OCI-LY1 (cell line): ENCODE results near the gene ZXDC.

ENCODE experiments used
- EZH2 ChIP-seq: fragments of 200-600 bp; sonication (generic), shearing (Covaris generic); IDR thresholded peaks from 2 replicates; pipeline ENCODE4 v1.8.0; 2017; ENCODE audit warnings: borderline replicate concordance, mixed run types, mild to moderate bottlenecking, antibody characterized with exemption, low read length, moderate library complexity, mixed read lengths
- TF ChIP-seq, protein P1 (sequence below): fragments of 200-600 bp; sonication (generic), shearing (Covaris generic); IDR thresholded peaks from 2 replicates; pipeline ENCODE4 v1.5.1; 2017; ENCODE audit warnings: mild to moderate bottlenecking, antibody characterized with exemption, low read length, moderate library complexity, mixed read lengths

DNA sequence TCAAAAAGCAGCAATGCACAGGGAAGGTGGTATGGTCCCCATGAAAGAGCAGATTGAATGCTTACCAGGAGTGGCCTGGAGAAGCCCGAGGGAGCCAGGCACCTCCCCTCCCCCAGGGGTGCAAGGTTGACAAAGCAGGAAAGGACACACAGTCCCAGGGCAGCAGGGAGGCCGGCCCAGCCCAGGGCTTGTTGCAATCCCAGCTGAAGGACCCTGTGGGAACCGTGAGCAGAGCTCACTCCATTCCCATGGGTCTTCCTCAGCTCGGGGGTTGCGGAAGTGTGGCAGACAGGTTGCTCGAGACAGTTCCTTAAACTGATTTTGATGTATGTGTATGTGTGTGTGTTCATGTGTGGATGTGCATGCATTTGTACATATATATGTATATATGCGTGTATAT, 26.0 kb upstream of the ZXDC start:
- TF ChIP-seq, protein P1, sequence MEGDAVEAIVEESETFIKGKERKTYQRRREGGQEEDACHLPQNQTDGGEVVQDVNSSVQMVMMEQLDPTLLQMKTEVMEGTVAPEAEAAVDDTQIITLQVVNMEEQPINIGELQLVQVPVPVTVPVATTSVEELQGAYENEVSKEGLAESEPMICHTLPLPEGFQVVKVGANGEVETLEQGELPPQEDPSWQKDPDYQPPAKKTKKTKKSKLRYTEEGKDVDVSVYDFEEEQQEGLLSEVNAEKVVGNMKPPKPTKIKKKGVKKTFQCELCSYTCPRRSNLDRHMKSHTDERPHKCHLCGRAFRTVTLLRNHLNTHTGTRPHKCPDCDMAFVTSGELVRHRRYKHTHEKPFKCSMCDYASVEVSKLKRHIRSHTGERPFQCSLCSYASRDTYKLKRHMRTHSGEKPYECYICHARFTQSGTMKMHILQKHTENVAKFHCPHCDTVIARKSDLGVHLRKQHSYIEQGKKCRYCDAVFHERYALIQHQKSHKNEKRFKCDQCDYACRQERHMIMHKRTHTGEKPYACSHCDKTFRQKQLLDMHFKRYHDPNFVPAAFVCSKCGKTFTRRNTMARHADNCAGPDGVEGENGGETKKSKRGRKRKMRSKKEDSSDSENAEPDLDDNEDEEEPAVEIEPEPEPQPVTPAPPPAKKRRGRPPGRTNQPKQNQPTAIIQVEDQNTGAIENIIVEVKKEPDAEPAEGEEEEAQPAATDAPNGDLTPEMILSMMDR: no peak
- TF ChIP-seq EZH2: no peak
